GM08714 (cell line): Measurements from ENCODE around the gene CRELD2.

ENCODE experiments used
- H3K4me3 ChIP-seq: fragments of 200-500 bp; sonication (Bioruptor generic); 2 replicates; pipeline ENCODE4 v1.5.1; 2014; ENCODE audit warnings: mild to moderate bottlenecking, low read length, inconsistent platforms
- ZNF274 ChIP-seq: IDR thresholded peaks from 2 replicates; pipeline ENCODE4 v1.6.1; 2012; ENCODE audit warnings: mild to moderate bottlenecking, low read depth, low read length

The CRELD2 gene

DNA sequence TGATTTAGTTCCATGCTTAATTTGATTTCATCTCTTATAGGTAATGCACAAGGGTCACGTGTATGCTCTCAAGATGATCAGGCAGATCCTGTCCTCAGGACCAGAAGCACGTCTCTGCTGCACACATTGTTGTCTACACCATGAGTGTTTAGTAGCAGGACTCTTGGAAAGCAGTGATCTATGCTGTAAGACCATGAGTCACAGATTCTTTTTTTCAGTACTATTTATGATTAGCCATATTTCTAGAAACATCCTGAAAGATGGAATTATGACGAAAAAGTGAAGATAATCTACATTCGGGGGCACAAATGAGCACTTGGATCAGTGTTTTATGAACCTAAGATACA lies 35.2 kb upstream of the CRELD2 start:
- H3K4me3 ChIP-seq, result no peak overlapping the region
- no peak for TF ChIP-seq ZNF274

DNA sequence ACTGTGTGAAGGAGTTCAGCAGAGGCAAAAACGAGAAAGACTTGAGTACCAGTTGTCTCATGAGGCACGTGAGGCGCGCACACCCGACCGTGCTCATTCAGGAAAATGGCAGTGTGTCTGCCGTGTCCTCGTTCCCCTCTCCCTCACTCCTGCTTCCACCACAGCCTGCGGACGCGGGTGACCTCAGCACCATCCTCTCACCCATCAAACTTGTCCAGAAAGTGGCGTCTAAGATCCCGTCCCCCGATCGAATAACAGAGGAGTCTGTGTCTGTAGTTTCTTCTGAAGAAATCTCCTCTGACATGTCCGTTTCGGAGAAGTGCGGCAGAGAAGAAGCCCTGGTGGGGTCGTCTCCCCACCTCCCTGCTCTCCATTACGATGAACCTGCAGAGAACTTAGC lies 34.4 kb upstream of the CRELD2 start:
- H3K4me3 ChIP-seq, result no peak overlapping the region
- no peak for TF ChIP-seq ZNF274

DNA sequence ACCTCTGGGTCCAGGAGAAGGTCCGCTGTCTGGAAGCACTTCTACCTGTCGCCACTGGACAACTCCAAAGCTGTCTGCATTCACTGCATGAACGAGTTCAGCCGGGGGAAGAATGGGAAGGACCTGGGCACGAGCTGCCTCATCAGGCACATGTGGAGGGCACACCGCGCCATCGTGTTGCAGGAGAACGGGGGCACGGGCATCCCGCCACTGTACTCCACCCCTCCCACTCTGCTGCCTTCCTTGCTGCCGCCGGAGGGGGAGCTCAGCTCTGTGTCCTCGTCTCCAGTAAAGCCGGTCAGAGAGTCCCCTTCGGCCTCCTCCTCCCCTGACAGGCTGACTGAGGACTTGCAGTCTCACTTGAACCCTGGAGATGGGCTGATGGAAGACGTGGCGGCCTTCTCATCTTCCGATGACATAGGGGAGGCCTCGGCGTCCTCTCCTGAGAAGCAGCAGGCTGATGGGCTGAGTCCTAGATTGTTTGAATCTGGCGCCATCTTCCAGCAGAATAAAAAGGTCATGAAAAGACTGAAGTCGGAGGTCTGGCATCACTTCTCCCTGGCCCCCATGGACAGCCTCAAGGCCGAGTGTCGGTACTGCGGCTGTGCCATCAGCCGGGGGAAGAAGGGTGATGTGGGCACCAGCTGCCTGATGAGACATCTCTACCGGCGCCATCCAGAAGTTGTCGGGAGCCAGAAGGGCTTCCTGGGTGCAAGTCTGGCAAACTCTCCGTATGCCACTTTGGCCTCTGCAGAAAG lies 33.8 kb upstream of the CRELD2 start:
- TF ChIP-seq ZNF274, result no peak
- H3K4me3 ChIP-seq, result no peak overlapping the region

DNA sequence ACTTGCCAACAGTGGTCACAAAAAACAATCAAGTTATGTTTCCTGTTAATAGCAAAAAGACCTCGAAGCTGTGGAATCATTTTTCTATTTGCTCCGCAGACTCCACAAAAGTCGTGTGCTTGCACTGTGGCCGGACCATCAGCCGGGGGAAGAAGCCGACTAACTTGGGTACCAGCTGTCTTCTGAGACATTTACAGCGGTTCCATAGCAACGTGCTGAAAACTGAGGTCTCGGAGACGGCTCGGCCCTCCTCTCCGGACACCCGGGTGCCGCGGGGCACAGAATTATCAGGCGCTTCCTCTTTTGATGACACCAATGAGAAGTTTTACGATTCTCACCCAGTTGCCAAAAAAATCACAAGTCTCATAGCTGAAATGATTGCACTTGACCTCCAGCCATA lies 33.2 kb upstream of the CRELD2 start:
- no peak for TF ChIP-seq ZNF274
- no peak overlapping the region for H3K4me3 ChIP-seq

DNA sequence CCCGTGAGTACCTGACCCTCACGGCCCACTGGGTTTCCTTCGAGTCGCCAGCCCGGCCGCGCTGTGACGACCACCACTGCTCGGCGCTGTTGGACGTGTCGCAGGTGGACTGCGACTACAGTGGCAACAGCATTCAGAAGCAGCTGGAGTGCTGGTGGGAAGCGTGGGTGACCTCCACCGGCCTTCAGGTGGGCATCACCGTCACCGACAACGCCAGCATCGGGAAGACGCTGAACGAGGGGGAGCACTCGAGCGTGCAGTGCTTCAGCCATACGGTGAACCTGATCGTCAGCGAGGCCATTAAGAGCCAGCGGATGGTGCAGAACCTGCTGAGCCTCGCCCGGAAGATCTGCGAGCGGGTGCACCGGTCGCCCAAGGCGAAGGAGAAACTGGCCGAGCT lies 32.6 kb upstream of the CRELD2 start:
- no peak overlapping the region for H3K4me3 ChIP-seq
- no peak for TF ChIP-seq ZNF274

DNA sequence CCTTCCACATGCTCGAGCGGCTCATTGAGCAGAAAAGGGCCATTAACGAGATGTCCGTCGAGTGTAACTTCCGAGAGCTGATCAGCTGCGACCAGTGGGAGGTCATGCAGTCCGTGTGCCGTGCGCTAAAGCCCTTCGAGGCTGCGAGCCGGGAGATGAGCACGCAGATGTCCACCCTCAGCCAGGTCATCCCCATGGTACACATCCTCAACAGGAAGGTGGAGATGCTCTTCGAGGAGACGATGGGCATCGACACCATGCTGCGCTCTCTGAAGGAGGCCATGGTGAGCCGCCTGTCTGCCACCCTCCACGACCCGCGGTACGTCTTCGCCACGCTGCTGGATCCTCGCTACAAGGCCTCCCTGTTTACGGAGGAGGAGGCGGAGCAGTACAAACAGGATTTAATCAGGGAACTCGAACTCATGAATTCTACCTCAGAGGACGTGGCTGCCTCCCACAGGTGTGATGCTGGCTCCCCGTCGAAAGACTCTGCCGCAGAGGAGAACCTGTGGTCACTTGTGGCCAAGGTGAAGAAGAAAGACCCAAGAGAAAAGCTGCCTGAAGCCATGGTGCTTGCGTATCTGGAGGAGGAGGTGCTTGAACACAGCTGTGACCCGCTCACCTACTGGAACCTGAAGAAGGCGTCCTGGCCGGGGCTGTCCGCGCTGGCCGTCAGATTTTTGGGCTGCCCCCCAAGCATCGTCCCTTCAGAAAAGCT lies 31.9 kb upstream of the CRELD2 start:
- TF ChIP-seq ZNF274, result no peak
- H3K4me3 ChIP-seq, result no peak overlapping the region

DNA sequence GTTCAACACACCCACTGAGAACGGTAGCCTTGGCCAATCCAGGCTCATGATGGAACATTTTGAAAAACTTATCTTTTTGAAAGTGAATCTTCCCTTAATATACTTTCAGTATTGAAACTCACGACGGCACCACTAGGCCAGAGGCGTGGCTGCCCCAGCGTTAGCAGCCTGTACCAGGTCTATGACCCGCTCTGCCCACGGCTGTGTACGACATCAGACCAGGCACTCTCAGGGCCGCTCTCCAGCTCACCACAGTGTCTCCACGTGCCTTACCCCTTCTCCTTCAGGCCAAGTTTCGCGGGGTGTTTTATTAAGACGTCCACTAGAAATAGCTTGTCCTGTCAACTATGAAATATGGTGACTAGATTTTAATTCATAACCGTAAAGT lies 31.4 kb upstream of the CRELD2 start:
- no peak for TF ChIP-seq ZNF274
- no peak overlapping the region for H3K4me3 ChIP-seq

DNA sequence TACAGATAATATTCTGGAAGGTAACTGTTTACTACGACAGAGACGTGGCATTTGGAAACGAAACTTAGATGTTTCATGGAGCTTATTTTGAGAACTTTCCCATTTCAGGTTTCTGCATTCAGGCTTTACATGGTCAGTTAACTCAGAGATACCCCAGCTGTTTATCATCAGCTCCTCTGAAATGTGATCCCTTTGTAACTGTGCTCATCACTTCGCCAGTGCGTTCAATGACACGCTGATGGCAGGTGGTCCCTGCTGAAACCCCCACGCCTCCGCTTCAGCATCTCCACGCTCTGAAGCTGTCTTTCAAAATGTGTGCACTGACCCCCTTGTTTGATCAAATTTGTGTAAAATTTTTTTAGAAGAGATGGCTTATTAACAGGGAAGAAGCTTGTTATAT lies 30.7 kb upstream of the CRELD2 start:
- no peak overlapping the region for H3K4me3 ChIP-seq
- no peak for TF ChIP-seq ZNF274

DNA sequence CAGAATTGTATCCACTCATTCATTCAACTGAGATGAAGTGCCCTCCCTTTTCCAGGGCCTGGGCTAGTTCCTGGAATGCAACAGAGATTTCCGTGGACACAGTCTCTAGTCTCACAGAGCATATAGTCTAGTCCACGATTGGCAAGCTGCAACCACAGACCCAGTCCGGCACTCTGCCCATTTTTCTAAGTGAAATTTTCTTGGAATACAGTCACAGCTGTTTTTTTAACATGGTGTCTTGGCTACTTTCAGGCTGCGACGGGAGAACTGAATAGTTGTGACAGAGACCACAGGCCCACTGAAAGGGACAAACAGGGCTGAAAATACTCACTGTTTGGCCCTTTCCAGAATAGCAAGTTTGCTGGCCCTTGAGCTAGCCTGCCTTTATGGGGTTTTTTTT lies 29.4 kb upstream of the CRELD2 start:
- no peak overlapping the region for H3K4me3 ChIP-seq
- no peak for TF ChIP-seq ZNF274

DNA sequence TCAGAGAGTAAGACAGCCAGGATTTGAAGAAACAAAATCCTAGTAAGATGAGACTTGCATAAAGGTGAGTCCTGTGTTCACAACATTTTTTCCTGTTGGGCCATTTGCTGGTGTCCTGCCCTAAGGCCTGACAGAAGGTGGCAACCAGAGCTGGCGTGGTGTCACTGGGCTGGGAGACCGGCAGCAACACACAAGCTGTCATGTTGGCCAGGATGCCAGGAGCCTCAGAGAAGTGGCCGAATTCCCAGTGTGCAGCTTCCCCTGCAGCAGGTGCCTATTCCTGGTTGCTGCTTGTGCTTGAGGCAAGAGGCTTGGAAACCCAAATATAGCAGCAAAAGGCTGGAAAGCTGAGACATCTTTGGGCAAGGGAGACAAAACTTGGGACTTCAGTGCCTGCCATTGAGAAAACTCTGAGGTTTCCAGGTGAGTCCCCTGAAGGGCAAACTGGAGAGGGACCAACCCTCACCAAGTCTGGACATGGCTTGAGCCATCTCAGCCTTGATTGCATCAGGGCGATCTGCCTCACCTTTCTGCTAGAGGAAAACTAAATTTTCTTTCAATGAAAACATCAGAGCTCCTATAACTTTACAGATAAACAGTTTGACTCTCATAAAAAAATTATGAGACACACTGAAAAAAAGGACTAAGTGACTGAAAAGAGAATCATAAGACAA lies 26.1 kb upstream of the CRELD2 start:
- no peak overlapping the region for H3K4me3 ChIP-seq
- TF ChIP-seq ZNF274, result no peak

DNA sequence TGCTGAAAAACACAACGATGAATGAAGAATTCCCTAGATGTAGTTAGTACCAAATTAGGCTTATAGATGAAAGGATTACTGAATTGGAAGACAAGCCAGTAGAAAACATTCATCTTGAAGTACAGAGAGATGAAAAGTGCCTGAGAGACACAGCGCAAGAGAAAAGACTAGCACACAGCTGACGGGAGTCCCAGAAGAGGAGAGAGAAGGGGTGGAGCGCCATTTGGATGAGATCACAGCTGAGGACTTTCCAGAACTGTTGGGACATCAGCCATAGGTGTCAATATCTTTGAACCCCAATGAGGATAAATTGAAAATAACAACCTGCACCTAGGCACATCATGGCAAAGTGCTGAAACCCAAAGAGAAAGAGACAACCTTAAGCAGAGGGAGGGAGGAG lies 25.4 kb upstream of the CRELD2 start:
- no peak overlapping the region for H3K4me3 ChIP-seq
- TF ChIP-seq ZNF274, result no peak

DNA sequence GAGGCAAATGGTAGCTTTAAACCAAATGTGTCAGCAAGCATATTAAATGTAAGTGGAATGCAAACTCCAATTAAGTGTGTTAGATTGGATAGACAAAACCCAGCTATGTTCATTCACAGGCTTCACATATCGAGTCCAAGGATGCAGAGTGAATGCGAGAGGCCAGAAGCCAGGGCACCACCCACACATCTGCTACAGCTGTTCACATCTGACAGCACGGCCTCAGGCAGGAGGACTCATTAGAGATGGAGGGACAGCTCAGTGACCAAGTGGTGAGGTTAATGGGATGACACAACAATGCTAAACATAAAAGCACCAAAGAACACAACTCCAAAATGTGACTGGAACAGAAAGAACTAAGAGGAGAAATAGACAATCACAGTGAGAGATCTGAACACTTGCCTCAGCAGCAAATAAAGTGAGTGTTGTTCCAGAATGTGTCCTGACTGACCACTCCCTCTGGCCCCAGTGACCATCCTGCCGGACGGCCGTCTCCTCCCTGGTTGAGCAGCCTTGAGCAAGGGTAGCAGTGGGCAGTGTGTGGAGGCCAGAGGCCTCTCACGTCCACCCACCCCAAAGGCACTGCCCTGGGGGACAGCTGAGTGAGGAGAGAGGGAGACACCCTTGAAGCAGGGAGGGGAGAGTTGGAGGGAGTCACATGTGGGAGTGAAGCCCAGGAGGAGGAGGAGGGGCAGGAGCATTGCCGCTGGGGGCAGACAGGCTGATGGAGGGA lies 23.9 kb upstream of the CRELD2 start:
- TF ChIP-seq ZNF274, result no peak

DNA sequence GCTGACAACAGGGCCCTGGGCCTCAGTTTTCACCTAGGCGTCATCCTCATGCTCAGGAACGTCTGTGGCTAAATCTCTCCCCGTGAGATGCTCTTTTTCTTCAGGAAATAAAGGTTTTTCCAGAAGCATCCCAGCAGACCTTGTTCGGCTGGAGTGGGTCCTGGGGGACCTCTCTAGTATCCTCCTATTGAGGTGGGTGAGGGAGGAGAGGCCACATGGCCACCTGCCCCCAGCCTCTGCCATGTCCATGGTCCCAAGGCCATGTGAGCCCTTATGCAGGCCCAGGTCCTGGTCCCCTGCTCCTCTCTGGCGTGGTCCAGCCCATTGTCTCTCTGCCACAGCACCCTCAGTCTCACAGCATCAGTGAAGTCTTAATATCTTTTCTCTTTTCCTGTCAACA lies 22.2 kb upstream of the CRELD2 start:
- no peak overlapping the region for H3K4me3 ChIP-seq
- TF ChIP-seq ZNF274, result no peak

More for the DNA sequence above, 23.9 kb upstream of the CRELD2 start:
- no peak overlapping the region for H3K4me3 ChIP-seq

DNA sequence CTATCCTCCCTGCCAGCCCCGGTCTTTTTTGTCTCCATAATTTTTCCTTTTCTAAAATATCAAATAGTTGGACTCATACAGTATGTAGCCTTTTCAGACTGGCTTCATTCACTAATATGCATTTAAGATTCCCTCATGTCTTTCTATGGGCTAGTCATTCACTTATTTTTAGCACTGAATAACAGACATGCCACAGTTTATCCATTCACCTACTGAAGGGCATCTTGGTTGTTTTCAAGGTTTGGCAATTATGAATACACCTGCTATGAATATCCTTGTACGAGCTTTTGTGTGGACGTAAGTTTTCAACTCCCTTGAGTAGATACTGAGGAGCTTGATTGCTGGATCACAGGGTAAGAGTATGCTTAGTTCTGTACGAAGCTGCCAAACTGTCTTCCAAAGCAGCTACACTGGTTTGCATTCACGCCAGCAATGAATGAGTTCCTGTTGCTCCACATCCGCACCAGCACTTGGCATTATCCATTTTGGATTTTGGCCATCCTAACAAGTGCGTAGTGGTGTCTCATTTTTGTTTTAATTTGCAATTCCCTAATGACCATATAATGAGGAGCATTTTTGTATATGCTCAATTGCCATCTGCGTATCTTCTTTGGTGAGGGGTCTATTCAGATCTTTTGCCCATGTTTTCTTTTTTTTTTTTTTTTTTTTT lies 21.3 kb upstream of the CRELD2 start:
- no peak for TF ChIP-seq ZNF274

More for the DNA sequence above, 21.3 kb upstream of the CRELD2 start:
- H3K4me3 ChIP-seq, result no peak overlapping the region
